ENCODE results near the gene ATG5.

Gene ATG5

DNA sequence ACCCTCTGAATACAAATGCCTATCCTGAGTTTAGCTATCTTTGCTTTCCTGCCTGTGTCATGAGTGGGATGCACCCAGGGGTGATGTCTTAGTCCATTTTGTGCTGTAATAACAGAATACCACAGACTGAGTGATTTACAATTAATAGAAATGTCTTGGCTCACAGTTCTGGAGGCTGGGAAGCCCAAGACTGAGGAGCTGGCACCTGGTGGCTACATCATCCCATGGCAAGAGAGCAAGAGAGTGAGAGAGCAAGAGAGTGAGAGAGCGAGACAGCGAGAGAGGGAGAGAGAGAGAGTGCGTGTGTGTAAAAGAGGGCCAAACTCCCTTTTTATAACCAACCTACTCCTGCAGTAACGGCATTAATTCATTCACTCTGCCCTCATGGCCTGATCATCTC, 162.6 kb downstream of the ATG5 start:
- Histone ChIP-seq H3K9me3 (ENCODE audit: insufficient read depth, low read depth, low read length) (no peaks in the 10 kb centered on the region), H2AFZ (ENCODE audit: low read length) (no peak overlapping the region), H3K36me3 (ENCODE audit: insufficient read depth, low read length) (no peaks in the 10 kb centered on the region), H3K9me2 (replicated peaks; ENCODE audit: low read depth, low read length) (no peaks in the 10 kb centered on the region), H3K79me2 (ENCODE audit: insufficient read depth, low read length) (no peaks in the 10 kb centered on the region), H3K4me3 (ENCODE audit: low read length, poor library complexity, severe bottlenecking) (no peak overlapping the region), H3K4me2 (ENCODE audit: low read depth, low read length, poor library complexity, severe bottlenecking) (peak overlapping the region; percentile 20), H3K27me3 (ENCODE audit: insufficient read depth, low read length, poor library complexity, severe bottlenecking) (no peaks in the 10 kb centered on the region), H4K20me1 (ENCODE audit: insufficient read depth, low read length, poor library complexity, severe bottlenecking) (no peaks in the 10 kb centered on the region), H3K4me1 (ENCODE audit: insufficient read depth, low read length, poor library complexity, severe bottlenecking) (peaks cover 16% of the 10 kb centered on the region), H3F3A (ENCODE audit: low read depth) (no peaks in the 10 kb centered on the region), H3K9ac (ENCODE audit: low read depth, low read length, poor library complexity, severe bottlenecking) (no peak overlapping the region)
- TF ChIP-seq EZH2phosphoT487 (IDR thresholded peaks at IDR 0.05; ENCODE audit: borderline replicate concordance), result no peak
- TF ChIP-seq CTCF (conservative IDR thresholded peaks at IDR 0.05; ENCODE audit: low read length), result no peak

- Histone ChIP-seq H2AFZ (ENCODE audit: low read length) (no peak overlapping the region), H3K4me3 (ENCODE audit: low read length, poor library complexity, severe bottlenecking) (no peak overlapping the region), H3K79me2 (ENCODE audit: insufficient read depth, low read length) (no peaks in the 10 kb centered on the region), H3K9me2 (replicated peaks; ENCODE audit: low read depth, low read length) (no peaks in the 10 kb centered on the region), H3K9me3 (ENCODE audit: insufficient read depth, low read depth, low read length) (no peaks in the 10 kb centered on the region), H3F3A (ENCODE audit: low read depth) (no peaks in the 10 kb centered on the region), H3K9ac (ENCODE audit: low read depth, low read length, poor library complexity, severe bottlenecking) (no peak overlapping the region), H3K36me3 (ENCODE audit: insufficient read depth, low read length) (no peaks in the 10 kb centered on the region), H3K4me1 (ENCODE audit: insufficient read depth, low read length, poor library complexity, severe bottlenecking) (peaks cover 16% of the 10 kb centered on the region), H4K20me1 (ENCODE audit: insufficient read depth, low read length, poor library complexity, severe bottlenecking) (no peaks in the 10 kb centered on the region), H3K4me2 (ENCODE audit: low read depth, low read length, poor library complexity, severe bottlenecking) (no peak overlapping the region), H3K27me3 (ENCODE audit: insufficient read depth, low read length, poor library complexity, severe bottlenecking) (no peaks in the 10 kb centered on the region)
- TF ChIP-seq EZH2phosphoT487 (IDR thresholded peaks at IDR 0.05; ENCODE audit: borderline replicate concordance) (no peak), CTCF (conservative IDR thresholded peaks at IDR 0.05; ENCODE audit: low read length) (no peak)
Measured at GRCh38 chr6:106161893-106162292, 163.7 kb downstream of the ATG5 start.

DNA sequence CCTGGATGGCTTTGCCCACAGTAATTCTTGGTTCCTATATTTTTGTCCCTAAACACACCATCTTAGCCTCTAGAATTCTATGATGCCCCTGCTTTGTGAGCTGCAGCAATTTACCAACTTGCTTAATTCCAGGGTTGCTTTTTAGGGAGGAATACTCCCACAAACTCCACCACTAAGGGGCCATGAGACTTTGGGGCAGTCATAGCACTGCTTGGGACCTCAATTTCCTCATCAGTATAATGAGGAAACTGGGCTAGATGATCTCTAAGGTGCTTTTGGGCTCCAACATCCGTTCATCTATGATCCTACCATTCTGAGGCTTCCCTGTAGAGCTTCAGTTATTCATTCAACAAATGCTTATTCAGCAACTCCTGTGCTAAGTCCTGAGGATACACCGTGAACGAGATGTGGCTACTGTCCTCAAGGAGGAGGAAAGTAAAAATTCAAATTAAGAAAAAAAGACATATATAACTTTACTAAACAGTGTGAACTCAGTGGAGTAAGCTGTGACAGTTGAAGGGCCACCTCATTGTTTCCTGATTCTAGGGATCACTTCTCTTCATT, 164.2 kb downstream of the ATG5 start:
- Histone ChIP-seq H3K27me3 (ENCODE audit: insufficient read depth, low read length, poor library complexity, severe bottlenecking) (no peaks in the 10 kb centered on the region), H3K9ac (ENCODE audit: low read depth, low read length, poor library complexity, severe bottlenecking) (no peak overlapping the region), H2AFZ (ENCODE audit: low read length) (no peak overlapping the region), H3K4me3 (ENCODE audit: low read length, poor library complexity, severe bottlenecking) (no peak overlapping the region), H3K9me2 (replicated peaks; ENCODE audit: low read depth, low read length) (no peaks in the 10 kb centered on the region), H3K4me2 (ENCODE audit: low read depth, low read length, poor library complexity, severe bottlenecking) (no peak overlapping the region), H4K20me1 (ENCODE audit: insufficient read depth, low read length, poor library complexity, severe bottlenecking) (no peaks in the 10 kb centered on the region), H3K36me3 (ENCODE audit: insufficient read depth, low read length) (no peaks in the 10 kb centered on the region), H3F3A (ENCODE audit: low read depth) (no peaks in the 10 kb centered on the region), H3K9me3 (ENCODE audit: insufficient read depth, low read depth, low read length) (no peaks in the 10 kb centered on the region), H3K79me2 (ENCODE audit: insufficient read depth, low read length) (no peaks in the 10 kb centered on the region), H3K4me1 (ENCODE audit: insufficient read depth, low read length, poor library complexity, severe bottlenecking) (peaks cover 16% of the 10 kb centered on the region)
- TF ChIP-seq CTCF (conservative IDR thresholded peaks at IDR 0.05; ENCODE audit: low read length) (no peak), EZH2phosphoT487 (IDR thresholded peaks at IDR 0.05; ENCODE audit: borderline replicate concordance) (no peak)

Measured in Loucy (cell line).